Sigmoid colon (tissue), 4 donors: Measurements from ENCODE around the gene CLGN.

Source experiments
- EP300 ChIP-seq, 4 donors: sonication (generic); formaldehyde crosslinking; IDR thresholded peaks; one replicate each; pipeline ENCODE4 v1.6.1; 2017; ENCODE audit warnings: antibody characterized with exemption in 4 of 4
- POLR2A ChIP-seq, 2 donors: fragments of 450-650 bp; IDR thresholded peaks; one replicate each; pipeline ENCODE4 v1.6.1; 2016; ENCODE audit warnings: antibody characterized with exemption in 2 of 2, mild to moderate bottlenecking in 2 of 2, moderate library complexity in 2 of 2
- POLR2AphosphoS5 ChIP-seq, 4 donors: sonication (generic); formaldehyde crosslinking; IDR thresholded peaks; one replicate each; pipeline ENCODE4 v1.6.1; 2017; ENCODE audit warnings: antibody characterized with exemption in 4 of 4
- TF ChIP-seq, protein P1 (sequence below), 4 experiments: fragments of 450-650 bp in 3 of 4; fragments of 200-600 bp in 1 of 4; IDR thresholded peaks; one replicate each; pipeline ENCODE4 v1.5.1; 2016 to 2019; ENCODE audit warnings: antibody characterized with exemption in 4 of 4, mild to moderate bottlenecking in 3 of 4, moderate library complexity in 2 of 4

DNA sequence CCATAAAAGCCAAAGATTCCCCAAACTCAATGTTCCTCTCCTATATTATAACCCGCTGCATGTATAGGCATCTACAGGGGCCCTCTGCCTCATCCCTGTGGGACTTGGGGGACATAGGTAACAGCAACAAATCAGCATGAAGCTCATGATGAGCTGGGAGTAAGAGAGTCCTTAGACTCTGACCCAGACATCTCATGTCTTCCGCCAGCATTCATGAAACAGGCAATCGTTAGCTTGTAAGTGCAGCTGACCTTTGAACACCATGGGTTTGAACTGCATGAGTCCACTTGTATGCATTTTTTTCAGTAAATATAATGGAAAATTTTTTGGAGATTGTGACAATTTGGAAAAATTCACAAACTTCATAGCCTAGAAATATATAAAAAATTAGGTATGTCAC lies 64.4 kb downstream of the CLGN start:
- TF ChIP-seq, protein P1, sequence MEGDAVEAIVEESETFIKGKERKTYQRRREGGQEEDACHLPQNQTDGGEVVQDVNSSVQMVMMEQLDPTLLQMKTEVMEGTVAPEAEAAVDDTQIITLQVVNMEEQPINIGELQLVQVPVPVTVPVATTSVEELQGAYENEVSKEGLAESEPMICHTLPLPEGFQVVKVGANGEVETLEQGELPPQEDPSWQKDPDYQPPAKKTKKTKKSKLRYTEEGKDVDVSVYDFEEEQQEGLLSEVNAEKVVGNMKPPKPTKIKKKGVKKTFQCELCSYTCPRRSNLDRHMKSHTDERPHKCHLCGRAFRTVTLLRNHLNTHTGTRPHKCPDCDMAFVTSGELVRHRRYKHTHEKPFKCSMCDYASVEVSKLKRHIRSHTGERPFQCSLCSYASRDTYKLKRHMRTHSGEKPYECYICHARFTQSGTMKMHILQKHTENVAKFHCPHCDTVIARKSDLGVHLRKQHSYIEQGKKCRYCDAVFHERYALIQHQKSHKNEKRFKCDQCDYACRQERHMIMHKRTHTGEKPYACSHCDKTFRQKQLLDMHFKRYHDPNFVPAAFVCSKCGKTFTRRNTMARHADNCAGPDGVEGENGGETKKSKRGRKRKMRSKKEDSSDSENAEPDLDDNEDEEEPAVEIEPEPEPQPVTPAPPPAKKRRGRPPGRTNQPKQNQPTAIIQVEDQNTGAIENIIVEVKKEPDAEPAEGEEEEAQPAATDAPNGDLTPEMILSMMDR (IDR thresholded peaks at IDR 0.05), result no peak
- TF ChIP-seq EP300 (IDR thresholded peaks at IDR 0.05) (no peak), POLR2AphosphoS5 (IDR thresholded peaks at IDR 0.05) (no peak), POLR2A (IDR thresholded peaks at IDR 0.05) (no peak)
